Endothelial cell of umbilical vein (primary cell): Measurements from ENCODE around the gene RBM17.

Experiments
- CTCF ChIP-seq, 2 donors: IDR thresholded peaks; 1 replicate in 1 of 2; 2 replicates in 1 of 2; pipeline ENCODE4 v1.5.1; 2011; ENCODE audit warnings: low read length in 2 of 2, mild to moderate bottlenecking in 2 of 2, moderate library complexity in 2 of 2, control low read depth in 1 of 2, inconsistent platforms in 1 of 2, low read depth in 1 of 2; ENCODE audit not compliant: insufficient read depth in 1 of 2; ENCODE audit errors: extremely low read depth in 1 of 2
- EZH2 ChIP-seq: IDR thresholded peaks from 2 replicates; pipeline ENCODE4 v1.6.1; 2012; ENCODE audit warnings: borderline replicate concordance, low read depth, mild to moderate bottlenecking, moderate library complexity, low read length, inconsistent platforms; ENCODE audit not compliant: severe bottlenecking
- FOS ChIP-seq: IDR thresholded peaks from 2 replicates; pipeline ENCODE4 v1.6.1; 2011; ENCODE audit warnings: mild to moderate bottlenecking, low read length, moderate library complexity, borderline replicate concordance; ENCODE audit not compliant: insufficient read depth
- GATA2 ChIP-seq: IDR thresholded peaks from 2 replicates; pipeline ENCODE4 v1.7.0; 2011; ENCODE audit warnings: low read depth, mild to moderate bottlenecking, moderate library complexity, mixed read lengths, low read length; ENCODE audit not compliant: insufficient read length, insufficient read depth
- JUN ChIP-seq: IDR thresholded peaks from 2 replicates; pipeline ENCODE4 v1.6.1; 2011; ENCODE audit warnings: borderline replicate concordance, low read depth; ENCODE audit not compliant: insufficient read length, insufficient read depth
- MAX ChIP-seq: IDR thresholded peaks from 2 replicates; pipeline ENCODE4 v1.6.1; 2011; ENCODE audit not compliant: insufficient read depth, insufficient read length
- POLR2A ChIP-seq: IDR thresholded peaks from 2 replicates; pipeline ENCODE4 v1.6.1; 2012; ENCODE audit warnings: low read depth, mild to moderate bottlenecking, control low read depth, low read length
- POLR2AphosphoS5 ChIP-seq: IDR thresholded peaks from 2 replicates; pipeline ENCODE4 v1.6.1; 2012; ENCODE audit warnings: low read depth, mild to moderate bottlenecking, control low read depth, low read length, moderate library complexity; ENCODE audit not compliant: insufficient read depth

- TF ChIP-seq CTCF (IDR thresholded peaks at IDR 0.05; ENCODE audit: extremely low read depth in 1 of 2, insufficient read depth in 1 of 2, low read depth in 1 of 2, low read length in 2 of 2) (no peak), POLR2A (no peak), GATA2 (no peak), EZH2 (no peak), POLR2AphosphoS5 (no peak), FOS (no peak), JUN (no peak), MAX (no peak)
Observed at GRCh38 chr10:6047847-6048246, 41.0 kb upstream of the RBM17 start.
